Ovary (tissue), 9 donors: ENCODE data around the gene PBX1. TPM values are rescaled to one million over a fixed set of nuclear protein-coding genes. Genes with fewer than 3 reads are reported as not detected.

ENCODE experiments used
- DNase-seq, 5 donors: peaks; one replicate each; pipeline ENCODE4 v3.0.0-alpha.2; 2019 to 2020
- H3K27ac ChIP-seq, 2 donors: fragments of 200-600 bp; one replicate each; pipeline versions ENCODE4 v1.5.1 to v1.8.0; 2019 to 2022
- H3K27me3 ChIP-seq: fragments of 200-600 bp; one replicate; pipeline ENCODE4 v1.8.0; 2022
- H3K36me3 ChIP-seq: fragments of 200-600 bp; sonication (generic); one replicate; pipeline ENCODE4 v1.5.1; 2019
- H3K4me1 ChIP-seq: one replicate; pipeline ENCODE4 v1.8.1; 2013; ENCODE audit warnings: mild to moderate bottlenecking, moderate library complexity; ENCODE audit not compliant: insufficient read depth
- H3K4me3 ChIP-seq: fragments of 200-600 bp; sonication (generic); one replicate; pipeline ENCODE4 v1.5.1; 2017
- H3K9me3 ChIP-seq, 2 donors: fragments of 200-600 bp in 1 of 2; sonication (generic) in 1 of 2; one replicate each; pipeline versions ENCODE4 v1.5.1 to v1.8.1; 2013 to 2019; ENCODE audit warnings: mild to moderate bottlenecking in 1 of 2, moderate library complexity in 1 of 2
- EP300 ChIP-seq: sonication (generic); formaldehyde crosslinking; IDR thresholded peaks from one replicate; pipeline ENCODE4 v1.6.1; 2017; ENCODE audit warnings: antibody characterized with exemption
- POLR2A ChIP-seq: fragments of 450-650 bp; IDR thresholded peaks from one replicate; pipeline ENCODE4 v1.6.1; 2017; ENCODE audit warnings: antibody characterized with exemption, mild to moderate bottlenecking, moderate library complexity
- WGBS, 3 donors: extraction: QIAGEN DNeasy Blood & Tissue Kit in 1 of 3; methylation state at CpG; one replicate each; pipeline versions ENCODE4 v1.1.5 to v1.1.7; 2013 to 2017; 5-methylcytosine and 5-hydroxymethylcytosine counted together
- intact Hi-C, 4 donors: fragments of 100-400 bp; cut with DNase I; formaldehyde crosslinking; loops; one replicate each; pipeline versions ENCODE4 v1.11.0 to v1.15.1; 2022 to 2023
- polyA plus RNA-seq, 2 donors: library from polyadenylated mRNA; stranded (reverse); fragments of 200-250 nt in 1 of 2; fragments of 350-450 nt in 1 of 2; fragmentation: Illumina TruSeq in 1 of 2; extraction: RNeasy Lipid Tissue Mini Kit (QIAGEN cat#74804) in 1 of 2; gene quantifications; one replicate each; pipeline ENCODE4 v1.2.3, GENCODE V29; 2013 to 2014
- total RNA-seq, 7 donors: library from RNA; depleted of rRNA in 2 of 7; stranded (reverse); fragments of >200 nt in 2 of 7; fragmentation: NEBNext Ultra II Directional in 3 of 7; extraction: Animal tissue kit (Norgen Biotek cat#: 25700) in 3 of 7; gene quantifications; one replicate each; pipeline versions ENCODE4 v1.1.0 to v1.2.4, GENCODE V29; 2016 to 2023
- TF ChIP-seq, protein P1 (sequence below), 3 donors: fragments of 450-650 bp in 2 of 3; fragments of 200-600 bp in 1 of 3; IDR thresholded peaks; one replicate each; pipeline versions ENCODE4 v1.5.1 to v1.8.0; 2016 to 2022; ENCODE audit warnings: antibody characterized with exemption in 3 of 3, mild to moderate bottlenecking in 1 of 3
- donor health status: DM: no; HTN: no; CAD: no; lungs with moderate emphysema.
- donor health status: DM: no; HTN: no; CAD: no.
- donor health status: Bipolar disorder and iron deficiency.
- donor health status: DM: yes; HTN: yes; CAD: no.
- donor health status: DM: no; HTN: no; CAD: no.
- donor health status: DM: yes; HTN: yes; CAD: no.

PBX1 gene
- total and polyA plus RNA-seq, 9 donors: 43.7 to 220 (median 142) TPM

DNA sequence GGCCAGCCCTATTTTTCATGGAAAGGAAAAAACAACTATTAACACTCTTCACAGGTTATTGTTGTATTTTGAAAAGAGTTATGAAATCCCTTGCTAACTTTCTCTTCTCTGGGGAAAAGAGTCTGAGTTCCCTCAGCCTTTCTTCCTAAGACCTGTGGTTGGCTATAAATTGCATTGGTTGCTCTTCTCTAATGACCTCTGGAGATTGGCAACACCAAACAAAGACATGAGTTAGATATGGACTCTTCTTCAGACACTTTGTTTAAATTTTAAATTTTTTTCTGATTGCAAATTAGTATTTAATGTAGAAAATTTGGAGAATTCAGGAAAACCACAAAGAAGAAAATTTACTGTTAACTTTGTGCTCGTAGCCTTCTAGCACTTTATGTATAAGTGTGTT is 275.7 kb downstream of the PBX1 start:
- intact Hi-C loops: no loop called here
- peaks cover 4% of the 10 kb centered on the region for H3K4me1 ChIP-seq
- WGBS, 3 donors: 0% methylated on average over 1 of the region's 1 CpG
- no peaks in the 10 kb centered on the region for H3K36me3 ChIP-seq
- no peak for DNase-seq
- TF ChIP-seq POLR2A: no peak
- no peak for TF ChIP-seq EP300
- TF ChIP-seq, protein P1, sequence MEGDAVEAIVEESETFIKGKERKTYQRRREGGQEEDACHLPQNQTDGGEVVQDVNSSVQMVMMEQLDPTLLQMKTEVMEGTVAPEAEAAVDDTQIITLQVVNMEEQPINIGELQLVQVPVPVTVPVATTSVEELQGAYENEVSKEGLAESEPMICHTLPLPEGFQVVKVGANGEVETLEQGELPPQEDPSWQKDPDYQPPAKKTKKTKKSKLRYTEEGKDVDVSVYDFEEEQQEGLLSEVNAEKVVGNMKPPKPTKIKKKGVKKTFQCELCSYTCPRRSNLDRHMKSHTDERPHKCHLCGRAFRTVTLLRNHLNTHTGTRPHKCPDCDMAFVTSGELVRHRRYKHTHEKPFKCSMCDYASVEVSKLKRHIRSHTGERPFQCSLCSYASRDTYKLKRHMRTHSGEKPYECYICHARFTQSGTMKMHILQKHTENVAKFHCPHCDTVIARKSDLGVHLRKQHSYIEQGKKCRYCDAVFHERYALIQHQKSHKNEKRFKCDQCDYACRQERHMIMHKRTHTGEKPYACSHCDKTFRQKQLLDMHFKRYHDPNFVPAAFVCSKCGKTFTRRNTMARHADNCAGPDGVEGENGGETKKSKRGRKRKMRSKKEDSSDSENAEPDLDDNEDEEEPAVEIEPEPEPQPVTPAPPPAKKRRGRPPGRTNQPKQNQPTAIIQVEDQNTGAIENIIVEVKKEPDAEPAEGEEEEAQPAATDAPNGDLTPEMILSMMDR (IDR thresholded peaks at IDR 0.05): no peak
- peak overlapping the region in 1 of 2 donors; percentile 16 for H3K27ac ChIP-seq
- no peaks in the 10 kb centered on the region for H3K27me3 ChIP-seq
- no peak overlapping the region for H3K4me3 ChIP-seq
- no peaks in the 10 kb centered on the region for H3K9me3 ChIP-seq

DNA sequence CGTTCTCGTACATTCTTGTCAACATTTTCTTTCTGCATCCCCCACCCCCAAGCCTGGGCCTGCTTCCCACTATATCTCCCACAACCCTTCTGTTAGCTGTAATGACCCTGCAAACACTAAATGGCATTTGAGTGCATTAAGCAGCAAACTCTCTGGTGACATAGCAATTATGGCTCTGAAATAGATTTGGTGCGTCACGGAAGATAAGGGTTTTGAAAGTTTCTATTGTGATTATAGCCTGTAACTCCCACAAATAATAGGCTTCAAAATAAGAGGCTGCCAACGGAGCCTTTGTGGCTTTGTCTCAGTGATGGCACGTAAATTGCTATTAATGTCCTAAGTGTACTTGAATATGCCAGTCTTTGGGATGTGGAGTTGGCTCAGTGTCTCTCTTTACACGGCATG is 277.6 kb downstream of the PBX1 start:
- H3K4me3 ChIP-seq: no peak overlapping the region
- no peaks in the 10 kb centered on the region for H3K27me3 ChIP-seq
- H3K4me1 ChIP-seq: peaks cover 6% of the 10 kb centered on the region
- peak in 4 of 5 donors; percentile 39 to 51 (median 44) for DNase-seq
- no peaks in the 10 kb centered on the region for H3K36me3 ChIP-seq
- peak overlapping the region in 1 of 2 donors; percentile 58 for H3K27ac ChIP-seq
- intact Hi-C loops: no loop called here
- TF ChIP-seq, protein P1 (IDR thresholded peaks at IDR 0.05): no peak
- TF ChIP-seq POLR2A: no peak
- TF ChIP-seq EP300: no peak
- 17 to 25% (median 24%) methylated on average over 7 of the region's 7 CpGs for WGBS, 3 donors
- no peaks in the 10 kb centered on the region for H3K9me3 ChIP-seq

DNA sequence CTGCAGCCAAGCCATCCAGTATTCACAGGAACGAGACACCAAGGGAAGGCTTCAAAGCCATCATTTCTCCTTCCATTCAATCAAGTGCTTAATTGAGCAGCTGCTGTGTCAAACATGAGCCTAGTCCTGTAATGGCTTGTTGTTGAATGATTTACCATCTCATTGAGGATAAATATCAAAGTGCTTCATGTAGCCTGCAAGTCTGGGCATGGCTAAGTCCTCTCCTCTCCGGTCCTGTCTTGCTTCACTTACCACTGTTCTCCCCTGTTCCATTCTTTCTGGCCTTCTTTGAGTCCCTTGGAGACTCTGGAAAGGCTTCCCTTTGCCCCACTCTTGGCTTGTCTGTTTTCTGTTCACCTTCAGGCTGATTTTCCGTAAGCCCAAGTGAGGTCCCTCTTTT is 279.8 kb downstream of the PBX1 start:
- H3K4me1 ChIP-seq: peaks cover 11% of the 10 kb centered on the region
- no peaks in the 10 kb centered on the region for H3K9me3 ChIP-seq
- H3K27me3 ChIP-seq: no peaks in the 10 kb centered on the region
- 98% methylated on average over 3 of the region's 3 CpGs for WGBS, 3 donors
- no peak overlapping the region for H3K4me3 ChIP-seq
- no peak overlapping the region for H3K27ac ChIP-seq
- DNase-seq: no peak
- no peaks in the 10 kb centered on the region for H3K36me3 ChIP-seq
- intact Hi-C loops: no loop called here
- TF ChIP-seq EP300 (no peak), POLR2A (no peak)
- TF ChIP-seq, protein P1 (IDR thresholded peaks at IDR 0.05): no peak

DNA sequence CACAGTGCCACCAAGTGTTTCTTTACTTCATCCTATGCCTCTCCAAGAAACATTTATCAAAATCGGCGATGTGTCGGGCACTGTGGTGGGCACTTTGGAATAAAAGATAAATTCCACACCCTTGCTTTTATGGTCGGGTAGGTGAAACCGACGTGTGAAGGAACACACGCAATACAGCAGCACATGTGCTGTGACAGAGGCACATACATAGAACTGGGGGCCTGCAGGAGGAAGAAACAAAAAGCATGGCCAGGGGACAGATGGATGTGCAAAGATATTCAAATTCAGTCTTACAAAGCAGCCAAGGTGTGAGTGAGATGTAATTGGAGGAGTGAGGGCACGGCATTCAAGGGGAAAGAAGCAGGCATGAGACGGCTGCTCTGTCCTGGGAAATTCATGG is 282.0 kb downstream of the PBX1 start:
- no peak overlapping the region for H3K4me3 ChIP-seq
- WGBS, 3 donors: 86 to 91% (median 87%) methylated on average over 9 of the region's 9 CpGs
- no peaks in the 10 kb centered on the region for H3K27me3 ChIP-seq
- no peaks in the 10 kb centered on the region for H3K36me3 ChIP-seq
- H3K27ac ChIP-seq: no peak overlapping the region
- intact Hi-C loops: no loop called here
- TF ChIP-seq POLR2A (no peak), EP300 (no peak)
- TF ChIP-seq, protein P1 (IDR thresholded peaks at IDR 0.05): no peak
- no peaks in the 10 kb centered on the region for H3K9me3 ChIP-seq
- peaks cover 11% of the 10 kb centered on the region for H3K4me1 ChIP-seq
- DNase-seq: no peak
